Caco-2 (cell line): Measurements from ENCODE around the gene MDN1. TPM values are rescaled to one million over a fixed set of nuclear protein-coding genes. Genes with fewer than 3 reads are reported as not detected.

Experiments used
- BruUV-seq: library from RNA; stranded (reverse); fragments of 400-500 nt; replicated peaks from 2 replicates; lab custom pipeline; 2021; lab: Mats Ljungman, UMichigan
- CTCF ChIA-PET: fragments of 300-600 bp; sonication (Branson Sonifier 250); formaldehyde crosslinking; loops from one replicate; lab custom pipeline; 2022; ENCODE audit warnings: antibody characterized with exemption; lab: Charles Lee
- POLR2A ChIA-PET: fragments of 300-600 bp; sonication (Branson Sonifier 250); formaldehyde crosslinking; loops from one replicate; lab custom pipeline; 2022; ENCODE audit warnings: antibody characterized with exemption; lab: Charles Lee
- DNase-seq, 2 experiments: peaks; one replicate each; pipeline versions ENCODE4 v3.0.0 to v3.0.0-alpha.2; 2020 to 2022
- H3K27me3 ChIP-seq: replicated peaks from 2 replicates; pipeline ENCODE4 v1.6.0; 2011; ENCODE audit warnings: low read length; ENCODE audit not compliant: control insufficient read depth, insufficient read depth
- H3K36me3 ChIP-seq: 2 replicates; pipeline ENCODE4 v1.5.1; 2011; ENCODE audit warnings: low read length; ENCODE audit not compliant: control insufficient read depth, insufficient read depth
- H3K4me1 ChIP-seq: fragments of 250-450 bp; sonication (Bioruptor Pico); 2 replicates; pipeline ENCODE4 v1.5.1; 2020; ENCODE audit warnings: mild to moderate bottlenecking
- H3K4me3 ChIP-seq: 2 replicates; pipeline ENCODE4 v1.5.1; 2011; ENCODE audit warnings: low read depth, mild to moderate bottlenecking, control low read depth, low read length
- H3K9me3 ChIP-seq: fragments of 250-450 bp; sonication (Bioruptor Pico); 2 replicates; pipeline ENCODE4 v1.5.1; 2020; ENCODE audit warnings: mild to moderate bottlenecking, moderate library complexity
- H3K27ac Mint-ChIP-seq: one replicate; pipeline ENCODE4 v1.8.0; 2022; ENCODE audit warnings: mixed read lengths; ENCODE audit not compliant: unreplicated experiment
- H3K27me3 Mint-ChIP-seq: one replicate; pipeline ENCODE4 v1.8.0; 2022; ENCODE audit warnings: mixed read lengths; ENCODE audit not compliant: insufficient read depth, unreplicated experiment
- H3K36me3 Mint-ChIP-seq: one replicate; pipeline ENCODE4 v1.8.0; 2022; ENCODE audit warnings: mild to moderate bottlenecking, mixed read lengths; ENCODE audit not compliant: insufficient read depth, unreplicated experiment
- H3K4me1 Mint-ChIP-seq: one replicate; pipeline ENCODE4 v1.8.0; 2022; ENCODE audit warnings: low read depth, mixed read lengths; ENCODE audit not compliant: unreplicated experiment
- H3K4me3 Mint-ChIP-seq: one replicate; pipeline ENCODE4 v1.8.0; 2022; ENCODE audit warnings: mild to moderate bottlenecking, moderate library complexity, mixed read lengths; ENCODE audit not compliant: unreplicated experiment
- H3K9me3 Mint-ChIP-seq: one replicate; pipeline ENCODE4 v1.8.0; 2022; ENCODE audit warnings: mixed read lengths; ENCODE audit not compliant: unreplicated experiment
- CTCF ChIP-seq, 2 experiments: fragments of 200-600 bp in 1 of 2; IDR thresholded peaks; 1 replicate in 1 of 2; 2 replicates in 1 of 2; pipeline versions ENCODE4 v1.5.1 to v1.8.0; 2011 to 2022; ENCODE audit warnings: antibody characterized with exemption in 1 of 2, control low read depth in 1 of 2, inconsistent platforms in 1 of 2, low read depth in 1 of 2, low read length in 1 of 2, mild to moderate bottlenecking in 1 of 2, moderate library complexity in 1 of 2; ENCODE audit not compliant: insufficient read depth in 1 of 2, severe bottlenecking in 1 of 2, unreplicated experiment in 1 of 2
- intact Hi-C: fragments of 100-400 bp; cut with micrococcal nuclease; formaldehyde crosslinking; loops from one replicate; pipeline ENCODE4 v1.10.0; 2022; ENCODE audit not compliant: unreplicated experiment
- total RNA-seq: library from RNA; stranded (reverse); gene quantifications from 2 replicates; pipeline ENCODE4 v1.2.3, GENCODE V29; 2022

The MDN1 gene
- total RNA-seq, 1 experiment from 2014 or later = 49.0 TPM

DNA sequence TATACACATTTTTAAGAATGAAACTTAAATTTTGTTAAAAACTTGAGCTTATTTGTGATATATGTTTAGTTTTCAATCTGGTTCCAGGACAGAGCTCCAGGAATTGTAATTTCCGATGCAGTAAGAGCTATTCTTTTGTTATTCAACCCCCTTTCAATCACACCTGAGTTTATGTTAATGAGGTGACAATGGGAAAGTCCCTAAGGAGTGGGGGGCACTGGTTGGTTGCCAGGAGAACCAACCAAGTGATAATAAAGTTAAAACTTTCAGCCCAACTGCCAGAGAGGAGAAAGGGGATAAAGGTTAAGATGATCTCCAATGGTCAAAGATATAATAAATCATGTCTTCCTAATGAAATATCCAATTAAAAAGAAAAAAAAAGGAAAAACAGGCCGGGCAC, 19.8 kb downstream of the MDN1 start:
- intact Hi-C loops = no loop called here
- Histone ChIP-seq H3K9me3 (no peaks in the 10 kb centered on the region), H3K27me3 (no peaks in the 10 kb centered on the region), H3K36me3 (no peaks in the 10 kb centered on the region; the same call in 1 of the 2 replicates), H3K4me3 (no peak overlapping the region), H3K4me1 (no peaks in the 10 kb centered on the region)
- Mint-ChIP-seq H3K9me3 (no peaks in the 10 kb centered on the region), H3K27ac (no peak overlapping the region), H3K36me3 (peaks cover 60% of the 10 kb centered on the region), H3K4me3 (no peak overlapping the region), H3K27me3 (no peaks in the 10 kb centered on the region), H3K4me1 (no peaks in the 10 kb centered on the region)
- BruUV-seq = no TSS peak
- ChIA-PET CTCF (no interaction called here), POLR2A (no interaction called here)
- no peak for DNase-seq
- no peak for TF ChIP-seq CTCF (IDR thresholded peaks at IDR 0.05; ENCODE audit: insufficient read depth in 1 of 2, low read depth in 1 of 2, low read length in 1 of 2, severe bottlenecking in 1 of 2, unreplicated experiment in 1 of 2)

- Histone ChIP-seq H3K36me3 (no peaks in the 10 kb centered on the region; the same call in 1 of the 2 replicates), H3K4me3 (no peak overlapping the region), H3K9me3 (no peaks in the 10 kb centered on the region), H3K4me1 (no peaks in the 10 kb centered on the region), H3K27me3 (no peaks in the 10 kb centered on the region)
- no peak for TF ChIP-seq CTCF (IDR thresholded peaks at IDR 0.05; ENCODE audit: insufficient read depth in 1 of 2, low read depth in 1 of 2, low read length in 1 of 2, severe bottlenecking in 1 of 2, unreplicated experiment in 1 of 2)
- intact Hi-C loops = no loop called here
- ChIA-PET CTCF (no interaction called here), POLR2A (interaction anchor here (0.6 kb wide), 1 partner anchor 37 kb away, joined by 7 read pairs; no protein-coding TSS in a partner anchor)
- Mint-ChIP-seq H3K4me1 (no peaks in the 10 kb centered on the region), H3K4me3 (no peak overlapping the region), H3K9me3 (no peaks in the 10 kb centered on the region), H3K36me3 (peaks cover 64% of the 10 kb centered on the region), H3K27ac (no peak overlapping the region), H3K27me3 (no peaks in the 10 kb centered on the region)
- no TSS peak for BruUV-seq
- no peak for DNase-seq
Measured at GRCh38 chr6:89799096-89799495, 20.5 kb downstream of the MDN1 start.

DNA sequence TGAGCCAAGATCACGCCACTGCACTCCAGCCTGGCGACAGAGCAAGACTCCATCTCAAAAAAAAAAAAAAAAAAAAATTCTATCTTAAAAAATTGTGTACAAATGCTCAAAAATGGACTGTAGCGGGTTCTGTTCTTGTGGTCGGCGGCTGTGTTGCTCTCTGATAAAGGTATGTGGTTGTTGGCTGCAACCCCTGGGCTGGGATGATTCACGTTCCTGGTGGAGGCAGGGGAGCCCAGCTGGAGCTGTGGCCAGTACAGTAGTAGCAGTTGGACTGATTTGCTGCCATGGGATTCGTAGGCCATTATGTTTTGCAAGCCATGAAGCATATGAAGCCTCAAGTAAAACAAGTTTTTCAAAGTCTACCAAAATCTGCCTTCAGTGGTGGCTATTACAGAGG, 22.3 kb downstream of the MDN1 start:
- H3K27me3 ChIP-seq = no peaks in the 10 kb centered on the region
- ChIA-PET CTCF (no interaction called here), POLR2A (no interaction called here)
- H3K36me3 Mint-ChIP-seq = peaks cover 76% of the 10 kb centered on the region
- TF ChIP-seq CTCF (IDR thresholded peaks at IDR 0.05; ENCODE audit: insufficient read depth in 1 of 2, low read depth in 1 of 2, low read length in 1 of 2, severe bottlenecking in 1 of 2, unreplicated experiment in 1 of 2) = no peak
- intact Hi-C loops = no loop called here
- no peaks in the 10 kb centered on the region for H3K27me3 Mint-ChIP-seq
- no peaks in the 10 kb centered on the region for H3K9me3 Mint-ChIP-seq
- H3K4me1 Mint-ChIP-seq = peaks cover 5% of the 10 kb centered on the region
- H3K27ac Mint-ChIP-seq = no peak overlapping the region
- no TSS peak for BruUV-seq
- no peak for DNase-seq
- H3K9me3 ChIP-seq = no peaks in the 10 kb centered on the region
- no peak overlapping the region for H3K4me3 Mint-ChIP-seq
- H3K36me3 ChIP-seq = no peaks in the 10 kb centered on the region; the same call in 1 of the 2 replicates
- no peak overlapping the region for H3K4me3 ChIP-seq
- no peaks in the 10 kb centered on the region for H3K4me1 ChIP-seq
